IPS-NIHi11 (cell line): ENCODE measurements around the gene AGPS.
"Not testable (repeated sequence)": the region's sequence is repeated elsewhere in the genome, so short reads cannot be mapped to it uniquely, and the experiment has no call there.

Experiments used
- DNase-seq: peaks from one replicate; pipeline ENCODE4 v3.0.0; 2012; ENCODE audit warnings: mixed read lengths, low spot score

AGPS gene

DNA sequence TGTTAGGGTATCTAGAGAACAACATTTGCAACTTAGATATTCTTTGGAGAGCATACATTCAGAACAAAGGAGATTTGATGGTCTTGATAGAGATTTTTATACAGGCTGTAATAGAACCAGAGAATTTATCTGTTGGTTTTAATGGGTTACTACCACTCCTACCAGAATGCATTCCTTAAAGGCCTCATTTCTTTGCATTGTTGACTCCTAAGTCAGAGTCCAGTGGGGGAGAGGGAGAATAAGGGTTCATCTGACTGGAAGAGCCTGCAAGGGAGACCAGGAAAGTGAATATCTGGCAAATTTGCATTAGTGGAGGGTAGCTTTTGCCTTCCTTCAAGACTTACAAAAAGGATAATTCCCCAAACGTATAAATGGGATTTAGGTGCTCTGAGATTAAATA, 29.7 kb downstream of the AGPS start:
- DNase-seq = no peak

DNA sequence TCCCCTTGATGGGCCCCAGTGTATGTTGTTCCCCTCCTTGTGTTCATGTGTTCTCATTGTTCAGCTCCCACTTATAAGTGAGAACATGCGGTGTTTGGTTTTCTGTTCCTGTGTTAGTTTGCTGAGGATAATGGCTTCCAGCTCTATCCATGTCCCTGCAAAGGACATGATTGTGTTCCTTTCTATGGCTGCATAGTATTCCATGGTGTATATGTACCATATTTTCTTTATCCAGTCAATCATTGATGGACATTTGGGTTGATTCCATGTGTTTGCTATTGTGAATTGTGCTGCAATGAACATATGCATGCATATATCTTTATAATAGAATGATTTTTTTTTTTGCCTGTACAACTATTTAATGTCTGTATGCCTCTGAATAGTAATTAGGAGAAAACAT, 31.5 kb downstream of the AGPS start:
- not testable (repeated sequence) for DNase-seq

- not testable (repeated sequence) for DNase-seq
Observed at GRCh38 chr2:177424620-177425019, 32.0 kb downstream of the AGPS start.

DNA sequence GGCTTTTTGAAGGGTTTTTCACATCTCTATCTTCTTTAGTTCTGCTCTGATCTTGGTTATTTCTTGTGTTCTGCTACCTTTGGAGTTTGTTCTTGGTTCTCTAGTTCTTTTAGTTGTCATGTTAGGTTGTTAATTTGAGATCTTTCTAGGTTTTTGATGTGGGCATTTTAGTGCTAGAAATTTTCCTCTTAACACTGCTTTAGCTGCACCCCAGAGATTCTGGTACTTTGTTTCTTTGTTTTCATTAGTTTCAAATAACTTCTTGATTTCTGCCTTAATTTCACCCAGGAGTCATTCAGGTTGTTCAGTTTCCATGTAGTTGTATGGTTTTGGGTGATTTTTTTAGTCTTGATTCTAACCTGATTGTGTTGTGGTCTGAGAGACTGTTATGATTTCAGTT, 34.7 kb downstream of the AGPS start:
- DNase-seq = no peak

DNA sequence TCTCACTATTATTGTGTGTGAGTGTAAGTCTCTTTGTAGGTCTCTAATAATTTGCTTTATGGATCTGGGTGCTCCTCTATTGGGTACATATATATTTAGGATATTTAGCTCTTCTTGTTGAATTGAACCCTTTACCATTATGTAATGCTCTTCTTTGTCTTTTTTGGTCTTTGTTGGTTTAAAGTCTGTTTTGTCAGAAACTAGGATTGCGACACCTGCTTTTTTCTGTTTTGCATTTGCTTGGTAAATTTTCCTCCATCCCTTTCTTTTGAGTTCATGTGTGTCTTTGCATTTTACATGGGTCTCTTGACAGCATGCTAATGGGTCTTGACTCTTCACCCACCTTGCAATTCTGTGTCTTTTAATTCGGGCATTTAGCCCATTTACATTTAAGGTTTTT, 35.4 kb downstream of the AGPS start:
- not testable (repeated sequence) for DNase-seq

GRCh38 chr2:177429688-177430325, 37.2 kb downstream of the AGPS start:
- no peak for DNase-seq

DNA sequence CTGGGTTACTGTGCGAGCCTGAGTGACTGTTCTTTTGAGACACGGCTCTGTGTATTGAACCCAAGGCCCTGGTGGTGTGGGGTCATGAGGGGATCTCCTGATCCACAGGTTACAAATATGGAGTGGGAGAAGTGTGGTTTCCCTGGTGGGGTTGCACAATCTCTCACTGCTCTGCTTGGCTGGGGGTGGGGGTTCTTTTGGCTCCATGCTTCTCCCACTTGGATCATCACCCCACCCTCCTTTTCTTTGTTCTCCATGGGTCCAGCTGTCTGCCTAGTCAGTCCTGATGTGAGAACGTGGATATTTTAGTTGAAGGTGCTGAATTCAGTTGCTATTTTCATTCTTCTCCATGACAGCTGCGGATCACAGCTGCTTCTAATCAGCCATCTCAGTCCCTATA, 37.8 kb downstream of the AGPS start:
- DNase-seq = no peak

- not testable (repeated sequence) for DNase-seq
Observed at GRCh38 chr2:177431111-177431725, 38.6 kb downstream of the AGPS start.

DNA sequence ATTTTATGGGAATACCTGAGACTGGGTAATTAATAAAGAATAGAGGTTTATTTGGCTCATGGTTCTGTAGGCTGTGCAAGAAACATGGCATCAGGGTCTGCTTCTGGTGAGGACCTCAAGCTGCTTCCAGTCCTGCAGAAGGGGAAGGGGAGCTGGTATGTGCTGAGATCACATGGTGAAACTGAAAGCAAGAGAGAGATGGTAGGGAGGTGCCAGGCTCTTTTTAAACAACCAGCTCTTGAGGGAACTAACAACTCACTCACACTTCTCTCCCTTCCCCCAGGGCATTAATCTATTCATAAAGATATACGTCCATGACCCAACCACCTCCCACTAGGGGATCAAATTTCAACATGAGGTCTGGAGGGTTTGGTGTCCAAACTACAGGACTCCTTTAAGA, 40.1 kb downstream of the AGPS start:
- DNase-seq = no peak

- DNase-seq = no peak
Observed at GRCh38 chr2:177433402-177433801, 40.8 kb downstream of the AGPS start.

GRCh38 chr2:177434475-177434874, 41.9 kb downstream of the AGPS start:
- no peak for DNase-seq

GRCh38 chr2:177445200-177445599, 52.6 kb downstream of the AGPS start:
- DNase-seq = no peak

DNA sequence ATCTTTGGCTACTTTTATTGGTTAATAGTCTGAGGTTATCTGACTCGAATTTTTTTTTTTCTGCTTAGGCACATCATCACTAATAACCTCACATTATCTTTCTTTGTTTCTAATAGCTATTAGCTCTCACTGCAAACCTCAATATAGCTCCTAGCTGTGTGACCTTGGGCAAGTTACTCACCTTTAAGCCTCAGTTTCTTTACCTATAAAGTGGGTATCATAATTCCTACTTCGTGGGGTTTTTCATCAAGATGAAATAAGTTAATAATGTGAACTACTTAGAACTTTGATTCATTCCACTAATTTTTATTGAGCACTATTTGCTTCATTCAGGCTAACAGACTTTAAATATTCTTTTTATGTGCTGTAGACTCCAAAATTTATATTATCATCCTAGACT, 55.5 kb downstream of the AGPS start:
- no peak for DNase-seq

DNA sequence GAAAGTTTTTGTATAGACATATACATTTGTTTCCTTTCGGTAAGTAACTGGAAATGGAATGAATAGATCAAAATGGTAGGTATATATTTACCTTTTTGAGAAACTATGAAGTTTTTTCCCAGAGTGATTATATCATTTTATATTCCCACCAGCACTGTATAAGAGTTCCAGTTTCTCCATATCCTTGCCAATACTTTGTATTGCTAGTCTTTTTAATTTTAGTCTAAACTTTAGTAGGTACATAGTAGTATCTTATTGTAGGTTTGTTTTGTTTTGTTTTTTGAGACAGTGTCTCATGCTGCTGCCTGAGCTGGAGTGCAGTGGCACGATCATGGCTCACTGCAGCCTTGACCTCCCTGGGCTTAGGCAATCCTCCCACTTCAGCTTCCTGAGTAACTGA, 56.6 kb downstream of the AGPS start:
- DNase-seq = no peak

- DNase-seq = no peak
Observed at GRCh38 chr2:177455187-177455586, 62.6 kb downstream of the AGPS start.

DNA sequence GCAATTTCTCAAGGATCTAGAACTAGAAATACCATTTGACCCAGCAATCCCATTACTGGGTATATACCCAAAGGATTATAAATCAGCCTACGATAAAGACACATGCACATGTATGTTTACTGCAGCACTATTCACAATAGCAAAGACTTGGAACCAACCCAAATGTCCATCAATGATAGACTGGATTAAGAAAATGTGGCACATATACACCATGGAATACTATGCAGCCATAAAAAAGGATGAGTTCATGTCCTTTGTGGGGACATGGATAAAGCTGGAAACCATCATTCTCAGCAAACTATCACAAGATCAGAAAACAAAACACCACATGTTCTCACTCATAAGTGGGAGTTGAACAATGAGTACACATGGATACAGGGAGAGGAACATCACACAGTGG, 67.2 kb downstream of the AGPS start:
- not testable (repeated sequence) for DNase-seq

DNA sequence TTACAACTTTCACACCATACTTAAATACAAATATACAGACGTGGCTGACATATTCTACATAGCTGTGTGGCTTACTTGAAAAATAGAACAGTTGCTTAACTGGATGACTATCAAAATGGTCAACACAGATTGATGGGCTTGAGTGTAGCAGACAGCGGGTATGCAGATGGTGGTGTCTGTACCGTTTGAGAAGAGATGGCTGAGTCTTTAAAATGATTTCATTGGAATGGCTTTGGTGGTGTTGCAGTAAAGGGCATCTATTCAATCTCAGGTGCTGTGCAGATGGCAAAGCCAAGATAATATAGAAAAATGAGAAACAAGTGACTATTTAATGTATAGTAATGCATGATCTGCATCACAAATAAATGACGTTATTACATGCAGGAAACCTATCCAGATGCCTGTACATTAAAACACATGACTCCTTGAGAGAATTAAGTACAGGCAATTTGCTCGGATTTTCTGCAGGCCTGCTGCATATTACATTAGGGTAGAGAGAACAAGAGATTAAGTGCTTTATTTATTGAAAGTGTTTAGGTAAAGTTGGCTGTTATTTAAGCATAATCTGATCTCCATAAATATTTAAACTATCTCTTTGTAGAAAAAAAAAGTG, 68.5 kb downstream of the AGPS start:
- DNase-seq = no peak

- DNase-seq = no peak
Observed at GRCh38 chr2:177464549-177464948, 72.0 kb downstream of the AGPS start.

DNA sequence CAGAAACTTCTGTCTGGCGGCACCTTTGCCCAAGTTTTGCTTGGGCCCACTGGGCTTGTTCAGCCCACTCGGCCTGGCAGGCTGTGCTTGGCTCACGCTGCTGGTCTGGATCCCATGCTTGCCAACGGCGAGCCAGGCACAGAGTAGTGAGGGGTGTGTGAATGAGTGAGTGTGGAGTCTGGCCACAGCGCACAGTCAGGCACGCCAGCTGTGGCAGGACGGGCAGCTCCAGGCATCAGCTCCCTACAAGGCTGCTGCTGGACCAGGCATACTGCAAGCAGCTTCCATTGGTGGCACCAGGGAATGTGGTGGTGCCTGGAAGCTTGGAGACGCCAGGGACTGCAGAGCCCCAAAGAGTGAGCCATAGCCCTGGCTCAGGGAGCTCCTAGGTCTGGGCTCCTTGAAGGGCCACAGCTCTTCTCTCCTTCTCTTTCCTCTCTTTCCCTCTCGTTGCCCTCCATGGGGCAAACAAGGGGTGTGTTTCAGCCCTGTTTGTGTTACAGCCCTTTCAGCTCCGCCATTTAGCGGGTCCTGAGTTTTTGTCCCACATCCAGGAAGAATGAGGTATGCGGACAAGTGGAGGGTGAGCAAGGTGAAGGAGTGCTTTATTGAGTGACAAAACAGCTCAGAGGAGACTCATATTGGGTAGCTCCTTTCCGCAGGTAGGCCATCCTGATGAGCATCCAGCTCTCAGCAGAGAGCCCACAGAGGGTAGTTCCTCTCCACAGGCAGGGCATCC, 73.0 kb downstream of the AGPS start:
- DNase-seq = no peak

GRCh38 chr2:177466337-177467195, 74.0 kb downstream of the AGPS start:
- DNase-seq = no peak

GRCh38 chr2:177467646-177468045, 75.1 kb downstream of the AGPS start:
- DNase-seq = no peak

GRCh38 chr2:177471990-177472389, 79.4 kb downstream of the AGPS start:
- DNase-seq = no peak
